ENCODE measurements around the gene ACE.
A peak's percentile ranks its signal among the peaks of the same experiment; 100 is the strongest.
"Not testable (repeated sequence)": the region's sequence is repeated elsewhere in the genome, so short reads cannot be mapped to it uniquely, and the experiment has no call there.

Gene ACE

GRCh38 chr17:63444457-63444856 lies 32.4 kb upstream of the ACE start:
- no peak for DNase-seq (ENCODE audit: low read depth)

DNA sequence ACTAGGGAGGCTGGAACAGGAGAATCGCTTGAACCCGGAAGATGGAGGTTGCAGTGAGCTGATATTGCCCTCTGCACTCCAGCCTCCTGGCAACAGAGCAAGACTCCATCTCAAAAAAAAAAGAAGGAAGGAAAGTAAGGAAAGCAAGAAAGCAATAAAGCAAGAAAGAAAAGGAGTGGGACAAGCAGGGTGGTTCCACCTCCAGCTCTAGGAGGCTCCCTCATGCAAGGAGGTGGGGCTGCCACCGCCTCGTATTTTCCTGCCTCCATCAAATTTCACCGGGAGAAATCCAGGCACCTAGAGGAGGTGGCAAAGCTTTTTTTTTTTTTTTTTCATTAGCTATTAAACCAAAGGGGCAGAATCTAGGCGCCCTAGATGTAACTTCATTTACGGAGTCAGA lies 31.8 kb upstream of the ACE start:
- DNase-seq (ENCODE audit: low read depth): no peak

DNA sequence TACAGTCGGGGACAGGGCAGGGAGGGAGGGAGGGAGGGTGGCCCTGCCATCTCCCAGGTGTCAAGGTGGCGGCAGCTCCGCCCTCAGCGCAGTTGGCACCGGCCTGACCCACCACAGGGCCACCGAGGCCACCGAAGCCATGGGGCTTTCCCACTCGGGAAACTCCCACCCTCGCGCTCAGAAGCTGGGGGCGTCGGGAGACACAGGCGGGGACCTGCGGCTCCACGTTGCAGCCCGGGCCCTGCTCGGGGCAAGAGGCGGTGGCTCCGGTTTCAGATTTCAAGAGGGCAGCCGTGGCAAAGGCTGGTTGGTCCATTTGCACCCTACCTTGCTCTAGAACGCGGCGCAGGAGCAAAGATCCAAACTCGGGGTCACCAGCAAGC lies 31.3 kb upstream of the ACE start:
- peak; percentile 62 for DNase-seq (ENCODE audit: low read depth)

GRCh38 chr17:63445954-63446752 lies 30.7 kb upstream of the ACE start, which contains the start of gene CYB561:
TSS of gene CYB561 (minus strand) at chr17:63446306. CDS start at chr17:63437547, 8,759 bp downstream.
- peak; percentile 71 for DNase-seq (ENCODE audit: low read depth)

- peak; percentile 59 for DNase-seq (ENCODE audit: low read depth)
Measured at GRCh38 chr17:63446753-63447470, 29.9 kb upstream of the ACE start.

DNA sequence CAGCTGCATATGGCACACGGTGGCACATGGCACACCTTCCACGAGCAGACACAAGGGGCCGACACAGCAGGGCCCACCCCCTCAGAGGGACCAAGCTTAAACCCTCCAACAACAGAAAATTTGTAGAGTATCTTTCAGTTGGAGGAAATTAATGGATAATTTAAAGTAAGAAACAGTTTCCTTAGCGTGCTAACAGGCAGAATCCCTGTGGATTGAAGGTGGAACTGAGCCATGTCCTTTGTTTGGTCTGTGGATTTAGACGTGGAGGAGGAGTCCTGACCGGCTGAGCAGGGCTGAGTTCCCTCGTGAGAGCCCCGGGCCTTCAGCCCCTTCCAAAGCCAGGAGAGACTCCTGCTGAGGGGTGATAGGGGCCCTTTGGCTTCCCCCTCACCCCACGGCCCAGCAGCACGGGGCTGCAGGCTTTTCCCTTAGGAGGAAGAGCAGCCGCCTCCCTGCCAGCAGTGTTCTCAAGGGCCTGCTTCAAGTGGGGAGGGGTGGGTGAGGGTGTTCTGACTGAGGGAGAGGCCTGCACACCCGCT lies 29.3 kb upstream of the ACE start:
- no peak for DNase-seq (ENCODE audit: low read depth)

- DNase-seq (ENCODE audit: low read depth): no peak
Measured at GRCh38 chr17:63448655-63449054, 28.2 kb upstream of the ACE start.

- peak; percentile 57 for DNase-seq (ENCODE audit: low read depth)
Measured at GRCh38 chr17:63450551-63450950, 26.3 kb upstream of the ACE start.

GRCh38 chr17:63451150-63451549 lies 25.7 kb upstream of the ACE start:
- DNase-seq (ENCODE audit: low read depth): no peak

DNA sequence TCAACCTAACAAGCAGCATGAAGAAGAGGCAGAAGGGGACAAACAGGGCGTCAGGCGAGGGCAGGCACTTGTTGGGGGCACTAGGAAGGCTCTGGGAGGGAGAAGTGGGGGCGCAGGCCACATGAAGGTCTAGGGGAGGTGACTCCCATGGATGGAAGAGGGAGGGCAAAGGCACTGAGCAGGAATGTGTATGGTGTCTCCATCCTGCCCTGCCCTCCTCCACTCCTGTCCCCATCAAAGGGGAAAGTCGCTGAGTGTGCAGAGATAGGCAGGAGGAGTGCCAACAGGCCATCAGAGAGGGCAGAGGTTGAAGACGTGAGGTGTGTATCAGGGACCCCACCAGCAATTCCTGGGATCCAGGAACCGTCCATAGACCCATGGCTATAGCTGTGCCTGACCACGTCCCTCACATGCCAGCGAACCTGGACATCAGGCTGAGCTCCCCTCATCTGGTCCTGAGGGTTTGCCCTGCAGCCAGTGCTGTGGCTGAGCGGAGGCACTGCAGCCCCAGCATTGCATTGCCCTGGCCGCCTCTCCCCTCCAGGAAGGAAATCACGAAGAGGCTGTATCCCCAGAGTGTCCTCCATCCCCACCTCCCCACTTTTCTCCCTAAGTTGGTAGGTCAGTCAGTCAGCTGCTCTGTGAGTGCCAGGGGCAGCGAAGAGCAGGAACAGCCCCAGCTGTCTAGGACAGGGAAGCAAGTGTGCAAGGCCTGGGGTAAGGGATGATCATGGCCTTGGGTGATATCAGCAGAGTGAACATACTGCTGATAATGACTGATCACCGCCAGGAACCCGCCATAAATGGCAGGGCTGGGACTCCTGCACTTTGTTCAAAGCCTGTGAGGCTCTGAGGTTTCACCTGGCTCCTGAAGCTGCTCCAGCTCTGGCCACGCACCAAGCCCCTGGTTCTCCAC lies 24.6 kb upstream of the ACE start:
- no peak for DNase-seq (ENCODE audit: low read depth)

- DNase-seq (ENCODE audit: low read depth): no peak
Measured at GRCh38 chr17:63452962-63453551, 23.8 kb upstream of the ACE start.

- DNase-seq (ENCODE audit: low read depth): not testable (repeated sequence)
Measured at GRCh38 chr17:63454357-63454756, 22.5 kb upstream of the ACE start.

- no peak for DNase-seq (ENCODE audit: low read depth)
Measured at GRCh38 chr17:63454915-63455314, 21.9 kb upstream of the ACE start.

DNA sequence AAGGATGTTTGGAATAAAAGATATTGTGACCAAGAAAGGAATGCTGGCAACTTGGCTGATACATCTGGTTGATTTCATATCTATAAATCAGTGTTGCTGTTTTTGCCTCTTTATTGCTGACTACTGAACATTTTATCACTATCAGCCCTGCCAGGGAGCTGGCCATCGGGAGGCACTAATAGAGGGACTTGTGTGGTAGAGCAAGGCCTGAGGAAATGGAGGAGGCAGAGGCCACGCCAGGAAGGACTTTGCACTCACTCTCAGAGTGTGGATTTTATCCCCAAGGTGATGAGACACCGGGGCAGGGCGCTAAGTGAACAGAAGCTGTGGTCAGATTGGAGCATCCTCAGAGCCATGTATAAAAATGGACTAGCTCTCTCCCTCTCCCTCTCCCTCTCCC lies 21.4 kb upstream of the ACE start:
- peak; percentile 47 for DNase-seq (ENCODE audit: low read depth)

DNA sequence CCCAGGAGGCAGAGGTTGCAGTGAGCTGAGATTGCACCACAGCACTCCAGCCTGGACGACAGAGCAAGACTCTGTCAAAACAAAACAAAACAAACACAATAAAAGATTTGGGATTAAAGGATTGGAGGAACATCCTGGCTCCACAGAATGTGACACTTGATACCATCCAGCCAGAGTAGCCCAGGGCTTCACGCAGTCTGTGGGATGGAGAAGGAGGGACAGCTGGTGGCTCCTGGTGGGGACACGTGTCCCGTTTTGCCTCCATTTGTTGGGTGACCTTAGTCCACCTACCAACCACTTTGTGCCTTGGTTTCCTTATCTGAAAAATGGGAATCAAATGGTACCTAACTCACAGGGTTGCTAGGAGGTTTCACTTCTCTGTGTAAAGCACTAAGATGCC lies 18.4 kb upstream of the ACE start:
- DNase-seq (ENCODE audit: low read depth): no peak

GRCh38 chr17:63460018-63460417 lies 16.8 kb upstream of the ACE start:
- no peak for DNase-seq (ENCODE audit: low read depth)

- DNase-seq (ENCODE audit: low read depth): no peak
Measured at GRCh38 chr17:63463771-63464170, 13.1 kb upstream of the ACE start.

GRCh38 chr17:63464691-63465236 lies 12.1 kb upstream of the ACE start:
- DNase-seq (ENCODE audit: low read depth): no peak

DNA sequence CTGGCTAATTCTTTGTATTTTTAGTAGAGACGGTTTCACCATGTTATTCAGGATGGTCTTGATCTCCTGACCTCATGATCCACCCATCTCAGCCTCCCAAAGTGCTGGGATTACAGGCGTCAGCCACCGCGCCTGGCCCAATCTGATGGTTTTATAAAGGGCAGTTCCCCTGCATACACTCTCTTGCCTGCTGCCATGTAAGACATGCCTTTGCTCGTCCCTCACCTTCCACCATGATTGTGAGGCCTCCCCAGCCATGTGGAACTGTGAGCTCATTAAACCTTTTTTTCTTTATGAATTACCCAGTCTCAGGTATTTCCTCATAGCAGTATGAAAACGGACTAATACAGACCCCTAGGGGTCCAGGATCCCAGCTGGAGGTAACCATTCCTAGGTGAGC lies 8.8 kb upstream of the ACE start:
- not testable (repeated sequence) for DNase-seq (ENCODE audit: low read depth)

GRCh38 chr17:63474174-63474573 lies 2.7 kb upstream of the ACE start:
- DNase-seq (ENCODE audit: low read depth): no peak
